ENCODE results near the gene ANP32B. TPM values are rescaled to one million over a fixed set of nuclear protein-coding genes. Genes with fewer than 3 reads are reported as not detected.

ANP32B gene
- total RNA-seq, 1 donor, result 17.0 TPM

DNA sequence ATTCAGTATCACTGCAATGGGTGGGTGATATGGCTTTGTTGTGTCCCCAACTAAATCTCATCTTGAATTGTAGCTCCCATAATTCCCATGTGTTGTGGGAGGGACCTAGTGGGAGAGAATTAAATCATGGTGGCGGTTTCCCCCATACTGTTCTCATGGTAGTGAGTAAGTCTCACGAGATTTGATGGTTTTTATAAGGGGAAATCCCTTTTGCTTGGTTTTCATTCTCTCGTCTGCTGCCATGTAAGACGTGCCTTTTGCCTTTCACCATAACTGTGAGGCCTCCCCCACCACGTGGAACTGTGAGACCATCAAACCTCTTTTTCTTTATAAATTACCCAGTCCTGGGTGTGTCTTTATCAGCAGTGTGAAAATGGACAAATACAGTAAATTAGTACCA lies 63.9 kb downstream of the ANP32B start:
- TF ChIP-seq CTCF (IDR thresholded peaks at IDR 0.05; ENCODE audit: insufficient read depth, low read length), result no peak
- no peak for DNase-seq (ENCODE audit: low read depth)
- H3K4me3 ChIP-seq (ENCODE audit: low read depth, low read length), result no peak overlapping the region

GRCh38 chr9:98049288-98050072 lies 66.3 kb downstream of the ANP32B start:
- DNase-seq (ENCODE audit: low read depth), result no peak
- H3K4me3 ChIP-seq (ENCODE audit: low read depth, low read length), result no peak overlapping the region
- no peak for TF ChIP-seq CTCF (IDR thresholded peaks at IDR 0.05; ENCODE audit: insufficient read depth, low read length)

GRCh38 chr9:98050351-98050750 lies 67.2 kb downstream of the ANP32B start:
- no peak for DNase-seq (ENCODE audit: low read depth)
- H3K4me3 ChIP-seq (ENCODE audit: low read depth, low read length), result no peak overlapping the region
- no peak for TF ChIP-seq CTCF (IDR thresholded peaks at IDR 0.05; ENCODE audit: insufficient read depth, low read length)

GRCh38 chr9:98054376-98054951 lies 71.3 kb downstream of the ANP32B start:
- H3K4me3 ChIP-seq (ENCODE audit: low read depth, low read length), result no peak overlapping the region
- TF ChIP-seq CTCF (IDR thresholded peaks at IDR 0.05; ENCODE audit: insufficient read depth, low read length), result no peak

DNA sequence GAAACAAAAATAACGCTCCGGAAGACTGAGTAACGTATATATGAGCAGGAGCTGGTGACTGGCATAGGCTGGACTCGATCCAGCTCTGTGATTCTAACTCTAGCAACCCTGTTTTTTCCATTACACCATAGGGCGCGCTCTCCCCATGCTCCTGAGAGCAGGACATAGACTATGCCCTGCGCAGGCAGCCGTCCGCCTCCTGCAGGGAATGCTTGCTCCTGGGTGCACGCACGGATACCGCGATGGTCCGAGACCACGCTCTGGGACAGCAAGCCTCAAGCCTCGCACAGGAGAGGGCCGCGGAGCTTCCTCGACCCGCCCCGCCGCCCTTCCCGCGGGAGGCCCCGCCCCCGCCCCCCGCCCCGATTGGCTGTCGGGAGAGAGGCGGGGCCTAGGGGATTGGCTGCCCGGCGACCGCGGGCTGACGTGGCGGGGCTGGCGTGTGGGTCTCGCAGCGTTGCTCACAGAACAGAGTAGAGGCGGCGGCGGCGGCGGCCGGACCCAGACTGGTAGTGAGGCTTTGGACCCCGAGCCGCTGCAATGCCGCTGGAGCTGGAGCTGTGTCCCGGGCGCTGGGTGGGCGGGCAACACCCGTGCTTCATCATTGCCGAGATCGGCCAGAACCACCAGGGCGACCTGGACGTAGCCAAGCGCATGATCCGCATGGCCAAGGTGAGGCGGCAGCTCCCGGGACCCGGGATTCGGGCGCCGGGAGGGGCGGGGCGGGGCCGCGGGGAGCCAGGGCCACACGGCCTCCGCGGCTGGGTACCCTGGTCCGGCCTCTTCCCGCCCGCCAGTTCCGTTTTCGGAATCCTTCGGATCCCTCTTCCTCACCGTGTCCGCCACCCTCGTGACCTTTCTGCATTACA lies 73.4 kb downstream of the ANP32B start, which contains the start of gene NANS:
NANS (plus strand) TSS at position 464 of the 869 bp plus-strand sequence; CDS start at position 541, 77 bp downstream.
- peak; percentile 90 for DNase-seq (ENCODE audit: low read depth)
- peak; percentile 17 for TF ChIP-seq CTCF (IDR thresholded peaks at IDR 0.05; ENCODE audit: insufficient read depth, low read length)
- H3K4me3 ChIP-seq (ENCODE audit: low read depth, low read length), result peak within 1 kb of the TSS; percentile 90

More at GRCh38 chr9:98054376-98054951, 71.3 kb downstream of the ANP32B start:
- no peak for DNase-seq (ENCODE audit: low read depth)

- H3K4me3 ChIP-seq (ENCODE audit: low read depth, low read length), result peak overlapping the region; percentile 90
- TF ChIP-seq CTCF (IDR thresholded peaks at IDR 0.05; ENCODE audit: insufficient read depth, low read length), result no peak
- peak; percentile 25 for DNase-seq (ENCODE audit: low read depth)
Measured at GRCh38 chr9:98057138-98057799, 74.1 kb downstream of the ANP32B start.

Data from fibroblast of the aortic adventitia (primary cell).